Measurements from ENCODE around the gene GPR61.

GRCh38 chr1:109538827-109539555, 681 bp upstream of the GPR61 start:
- TF ChIP-seq CTCF (optimal IDR thresholded peaks at IDR 0.05 in 1 of 3, IDR thresholded peaks at IDR 0.05 in 1 of 3, conservative IDR thresholded peaks at IDR 0.05 in 1 of 3; ENCODE audit: extremely low read depth in 1 of 3, insufficient read depth in 2 of 3, low read length in 3 of 3), result no peak
- TF ChIP-seq EZH2 (IDR thresholded peaks at IDR 0.05; ENCODE audit: low read length), result no peak

All from keratinocyte (primary cell).